Glomerular visceral epithelial cell (primary cell): ENCODE results near the gene SLC35B1.
"Not testable (repeated sequence)": the region's sequence is repeated elsewhere in the genome, so short reads cannot be mapped to it uniquely, and the experiment has no call there.

Experiments used
- DNase-seq: peaks from one replicate; pipeline ENCODE4 v3.0.0-alpha.2; 2016; ENCODE audit errors: extremely low spot score

The SLC35B1 gene

GRCh38 chr17:49734515-49735490, 27.0 kb upstream of the SLC35B1 start:
- no peak for DNase-seq

DNA sequence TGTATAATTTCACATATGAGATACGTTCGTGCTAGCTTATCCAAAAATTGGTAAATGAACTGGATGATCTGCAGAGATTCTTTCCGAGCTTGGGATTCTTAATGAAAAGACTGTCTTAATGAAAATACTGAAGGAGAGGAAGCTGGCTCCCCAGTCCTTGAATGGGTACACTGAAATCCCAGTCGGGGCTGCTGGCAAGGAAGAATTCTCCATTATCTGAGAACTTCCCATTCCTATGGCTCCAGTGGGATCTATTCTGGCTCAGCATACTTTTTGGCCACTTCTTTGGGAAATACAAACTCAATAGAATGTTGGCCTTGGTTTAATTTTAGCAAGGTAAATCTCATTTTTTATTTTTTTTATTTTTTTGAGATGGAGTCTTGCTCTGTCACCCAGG, 23.7 kb upstream of the SLC35B1 start:
- no peak for DNase-seq

DNA sequence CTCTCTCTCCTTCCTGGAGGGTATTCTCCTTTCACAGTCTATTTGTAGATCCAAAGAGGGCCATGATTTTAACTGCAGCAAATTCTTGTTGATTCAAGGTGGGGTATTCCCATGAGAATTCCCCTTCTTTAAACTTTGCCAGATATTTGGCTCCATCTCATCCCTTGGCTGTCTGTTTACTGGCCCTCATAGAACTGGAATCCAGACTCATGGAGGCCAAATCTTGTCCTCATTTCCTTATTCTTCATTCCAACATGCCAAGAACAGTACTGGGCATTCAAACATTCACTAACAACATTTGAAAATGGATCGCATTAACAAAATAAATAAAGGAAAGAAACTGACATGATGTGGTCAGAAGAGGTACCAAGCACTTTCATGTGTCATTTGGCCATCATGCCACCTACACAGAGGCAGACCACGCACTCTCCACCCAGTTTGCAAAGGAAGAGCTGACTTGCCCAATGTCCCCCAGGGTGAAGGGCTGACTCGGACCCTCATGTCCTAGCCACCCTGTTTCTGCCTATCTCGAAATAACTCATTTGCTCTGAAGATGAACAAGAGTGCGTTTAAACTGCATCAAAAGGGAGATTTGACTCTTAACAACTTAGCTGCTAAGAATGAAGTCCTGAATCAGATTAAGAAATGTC, 23.1 kb upstream of the SLC35B1 start:
- no peak for DNase-seq

DNA sequence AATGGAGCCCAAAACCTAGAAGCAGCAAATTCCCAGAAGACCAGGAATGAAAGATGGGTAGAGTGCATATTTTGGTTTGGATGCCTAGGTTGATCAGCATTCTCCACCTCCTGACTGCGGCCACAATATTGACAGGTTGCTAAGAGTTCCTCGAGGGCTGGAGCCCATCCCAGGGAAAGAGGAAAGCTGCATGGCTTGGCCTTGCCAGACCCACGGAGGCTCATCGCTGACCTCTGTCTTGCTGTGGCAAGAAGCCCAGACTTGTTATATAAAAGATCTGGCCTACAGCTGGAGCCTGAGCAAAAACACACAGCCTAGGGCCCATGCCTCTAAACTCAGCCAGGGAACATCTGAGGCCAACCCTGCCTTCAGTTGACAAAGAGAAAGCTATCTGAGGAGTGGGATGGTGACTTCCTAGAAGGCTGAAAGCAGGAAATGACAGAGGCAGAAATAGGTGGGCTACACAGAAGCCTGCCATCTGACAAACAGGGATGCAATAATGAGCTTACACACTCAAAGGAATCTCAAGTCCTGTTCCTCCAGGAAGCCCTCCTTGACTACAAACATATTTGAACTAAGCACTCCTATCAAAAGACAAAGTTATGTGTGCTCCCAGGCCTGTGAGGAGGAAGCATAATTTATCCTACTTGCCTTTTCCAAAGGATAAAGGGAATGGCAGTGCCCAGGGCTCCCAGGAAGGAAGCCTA, 22.5 kb upstream of the SLC35B1 start:
- no peak for DNase-seq

DNA sequence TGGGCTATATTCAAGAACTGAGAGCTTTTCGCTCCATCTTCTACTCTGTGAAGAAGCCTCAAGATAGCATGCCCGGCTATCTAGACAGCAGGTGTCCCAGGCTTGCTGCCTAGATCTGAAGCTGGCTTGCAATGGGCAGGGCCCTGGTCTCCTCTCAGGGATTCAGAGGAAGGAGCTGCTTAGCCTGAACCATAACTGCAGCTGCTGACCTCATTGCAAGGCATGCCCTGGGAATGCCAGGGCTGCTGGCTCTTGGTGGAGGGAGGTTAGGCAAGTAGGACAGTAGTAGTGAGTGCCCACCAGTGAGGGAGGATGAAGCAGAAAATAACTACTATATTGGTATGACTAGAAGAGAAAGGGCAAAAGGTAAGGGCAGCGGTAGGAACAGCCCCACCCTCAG, 21.3 kb upstream of the SLC35B1 start:
- no peak for DNase-seq

- DNase-seq = no peak
Observed at GRCh38 chr17:49728425-49728824, 20.7 kb upstream of the SLC35B1 start.

- DNase-seq = no peak
Observed at GRCh38 chr17:49727380-49727779, 19.6 kb upstream of the SLC35B1 start.

GRCh38 chr17:49725452-49726130, 17.8 kb upstream of the SLC35B1 start:
- no peak for DNase-seq

- DNase-seq = not testable (repeated sequence)
Observed at GRCh38 chr17:49724552-49724951, 16.8 kb upstream of the SLC35B1 start.

DNA sequence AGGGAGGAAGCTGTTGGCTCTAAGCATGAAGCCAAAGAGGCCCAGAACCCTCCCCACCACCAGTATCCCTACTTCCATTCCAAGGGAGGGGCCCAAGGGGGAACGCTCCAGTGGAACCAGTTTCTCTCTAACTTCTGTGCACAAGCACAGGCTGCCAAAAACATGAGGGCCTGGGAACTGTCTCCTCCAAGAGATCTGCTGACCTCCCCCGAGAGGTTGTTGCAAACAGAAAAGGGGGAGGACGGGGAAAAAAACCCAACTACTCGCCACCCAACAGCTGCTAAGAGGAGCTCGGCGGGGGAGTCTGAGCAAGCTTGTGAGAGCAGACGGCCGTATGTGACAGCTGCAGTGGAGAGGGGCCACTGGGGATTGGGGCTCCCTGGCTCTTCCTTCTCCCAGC, 15.7 kb upstream of the SLC35B1 start:
- DNase-seq = no peak

DNA sequence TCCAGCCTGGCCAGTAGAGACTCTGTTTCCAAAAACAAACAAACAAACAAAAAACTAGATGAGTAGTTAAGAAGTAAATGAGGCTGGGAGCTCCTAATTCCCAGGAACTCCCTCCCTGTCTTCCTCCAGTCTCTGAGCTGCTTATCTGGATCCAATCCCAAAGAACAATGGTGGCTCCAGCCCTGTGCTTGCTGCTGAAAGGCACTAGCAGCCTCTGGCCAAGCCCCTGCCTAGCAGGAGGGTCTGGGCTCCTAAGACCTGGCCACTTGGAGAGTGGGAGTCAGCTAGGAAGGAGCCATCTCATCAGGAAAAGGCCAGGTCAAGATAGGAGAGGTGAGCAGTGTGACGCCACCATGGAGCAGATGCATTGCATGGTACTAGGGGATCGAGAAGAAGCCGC, 14.3 kb upstream of the SLC35B1 start:
- DNase-seq = no peak

- peak; percentile 45 for DNase-seq
Observed at GRCh38 chr17:49717371-49717861, 9.7 kb upstream of the SLC35B1 start.

GRCh38 chr17:49716668-49717364, 9.1 kb upstream of the SLC35B1 start:
- no peak for DNase-seq

GRCh38 chr17:49715717-49716279, 8.0 kb upstream of the SLC35B1 start:
- no peak for DNase-seq

GRCh38 chr17:49715216-49715615, 7.5 kb upstream of the SLC35B1 start:
- DNase-seq = no peak

DNA sequence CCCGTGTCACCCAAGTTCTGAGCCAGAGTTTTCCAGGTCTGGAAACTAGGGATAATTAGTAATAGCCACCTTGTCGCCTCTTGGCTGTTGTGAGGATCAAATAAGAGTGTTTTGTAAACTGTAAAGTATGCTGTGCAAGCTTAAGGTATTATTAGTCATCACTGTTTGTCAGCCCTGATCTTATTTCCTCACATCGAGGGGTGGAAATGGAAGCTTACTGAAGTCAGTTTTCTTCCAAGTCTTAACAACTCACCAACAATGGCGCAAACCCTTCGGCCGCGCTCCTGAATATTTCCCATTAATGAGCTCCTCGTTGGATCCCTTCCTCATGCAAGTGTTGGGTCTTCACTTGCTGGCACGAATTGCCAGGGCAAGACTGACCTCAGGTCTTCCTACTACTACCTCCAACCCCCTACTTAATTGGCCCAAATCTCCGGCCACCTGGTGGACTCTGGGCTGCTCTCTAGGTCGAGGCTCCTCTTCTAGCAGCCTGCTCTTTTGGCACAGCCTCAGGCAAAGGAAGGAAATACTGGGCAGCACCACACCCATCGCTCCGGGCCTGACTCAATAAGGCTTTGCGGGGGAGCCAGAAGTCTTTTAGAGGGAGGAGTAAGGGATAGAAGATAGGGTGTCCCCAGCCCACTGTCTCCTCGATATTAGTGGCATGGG, 885 bp upstream of the SLC35B1 start:
- DNase-seq = peak; percentile 16

- DNase-seq = peak; percentile 11
Observed at GRCh38 chr17:49707246-49707607, 537 bp downstream of the SLC35B1 start.

DNA sequence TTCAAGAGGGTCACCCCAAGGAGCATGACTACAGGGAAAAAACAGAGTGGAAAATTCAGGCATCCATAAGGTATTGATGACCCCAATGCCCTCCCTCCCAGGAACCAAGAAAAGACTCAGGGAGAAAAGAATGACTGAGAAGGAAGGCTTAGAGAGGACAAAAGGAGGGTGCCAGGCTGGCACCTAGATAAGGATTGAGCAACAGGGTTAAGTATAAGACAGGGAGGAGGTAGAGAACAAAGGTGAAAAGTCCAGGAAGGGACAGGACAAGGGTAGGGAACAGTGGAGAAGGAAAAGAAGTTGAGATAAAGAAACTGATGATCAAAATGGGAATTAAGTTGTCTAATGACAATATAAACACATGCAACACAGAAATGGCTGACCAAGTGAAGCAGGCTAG, 2.5 kb downstream of the SLC35B1 start:
- DNase-seq = no peak

DNA sequence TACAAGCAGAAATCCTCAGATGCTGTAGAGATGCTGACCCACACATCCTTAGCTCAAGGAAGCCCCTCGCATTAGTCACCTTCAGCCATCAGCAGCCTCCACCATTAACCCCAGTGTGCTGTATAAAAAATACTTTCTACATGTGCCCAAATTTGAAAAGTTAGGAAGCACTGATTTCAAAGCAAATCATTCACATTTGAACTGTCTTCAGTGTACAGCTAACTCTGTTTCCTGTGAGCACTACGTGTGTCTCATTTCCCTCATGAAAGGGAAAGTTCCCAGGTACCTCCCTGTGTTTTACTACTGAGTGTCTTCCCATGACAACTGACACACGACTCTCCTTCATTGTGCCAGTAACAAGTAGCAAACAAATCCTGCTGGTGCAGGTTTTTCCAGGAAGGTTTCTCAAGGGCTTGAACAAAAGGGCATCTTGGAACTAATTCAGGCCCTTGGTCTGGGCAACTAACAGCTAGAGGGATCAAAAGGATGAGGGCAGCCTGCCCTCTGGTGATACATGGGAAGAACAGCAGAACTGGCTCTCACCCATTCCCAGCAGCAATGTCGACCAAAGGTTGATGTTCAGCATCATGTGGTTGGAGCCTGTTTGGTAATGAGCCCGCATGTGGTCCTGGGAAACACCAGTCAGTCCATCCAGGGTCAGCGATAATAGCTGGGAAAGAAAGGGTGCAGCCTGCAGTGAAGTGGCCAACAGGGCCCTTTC, 4.0 kb downstream of the SLC35B1 start:
- DNase-seq = peak; percentile 50

DNA sequence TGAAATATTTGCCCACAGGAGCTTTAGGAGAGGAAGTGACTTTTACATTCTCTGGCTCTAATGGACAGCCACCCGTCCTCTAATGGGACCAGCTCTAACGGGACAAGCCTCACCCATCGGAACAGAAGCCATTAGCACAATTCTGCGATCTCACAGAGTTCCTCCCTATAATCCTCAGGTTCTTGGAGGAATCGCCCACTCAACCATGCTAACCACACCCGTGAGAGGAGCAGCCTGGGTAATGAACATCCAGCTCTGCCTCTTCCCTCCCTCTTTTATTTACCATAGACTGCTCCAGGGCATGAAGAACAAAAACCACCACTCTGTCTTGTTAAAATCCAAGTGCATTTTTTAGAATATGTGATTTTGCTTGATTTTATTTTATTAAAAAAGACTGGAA, 6.8 kb downstream of the SLC35B1 start:
- DNase-seq = no peak
